Activated CD4-positive, alpha-beta T cell treated with anti-CD3 and anti-CD28 coated beads for 4 hours (primary cell): Measurements from ENCODE around the gene CRELD2.

Experiments
- DNase-seq, 2 donors: peaks; one replicate each; pipeline ENCODE4 v3.0.0-alpha.2; 2020

CRELD2 gene

DNA sequence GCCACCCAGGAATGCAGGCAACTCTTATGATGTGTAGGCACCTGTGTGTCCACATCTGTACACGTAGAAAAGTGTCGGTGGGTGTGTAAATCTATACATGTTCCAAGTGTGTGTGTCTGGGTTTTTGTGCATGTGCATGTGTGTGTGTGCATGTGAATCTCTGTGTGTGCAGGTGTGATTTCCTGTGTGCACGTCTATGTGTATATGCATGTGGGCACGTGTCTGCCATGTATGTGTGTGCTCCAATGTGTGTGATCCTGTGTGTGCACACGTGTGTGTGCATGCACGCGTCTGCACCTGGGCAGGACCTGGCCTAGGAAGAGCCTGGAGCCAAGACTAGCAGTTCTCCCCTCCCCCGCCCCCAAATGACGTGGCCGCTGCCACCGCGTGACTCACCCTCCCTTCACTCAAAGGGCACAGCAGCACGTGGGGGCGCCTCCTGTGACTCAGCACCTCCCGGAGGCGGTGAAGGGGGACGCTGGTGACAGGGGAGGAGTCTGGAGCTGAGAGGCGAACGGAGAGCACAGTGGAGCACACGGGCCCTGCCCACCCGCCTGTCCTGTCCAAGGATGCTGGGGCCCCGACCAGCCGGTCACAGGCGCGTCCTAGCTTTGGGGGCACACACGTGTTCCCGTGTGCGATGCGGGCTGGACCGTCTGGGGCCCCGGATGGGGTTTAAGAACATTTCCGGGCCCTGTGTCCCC lies 52.2 kb downstream of the CRELD2 start:
- DNase-seq: peak; percentile 97 to 99

DNA sequence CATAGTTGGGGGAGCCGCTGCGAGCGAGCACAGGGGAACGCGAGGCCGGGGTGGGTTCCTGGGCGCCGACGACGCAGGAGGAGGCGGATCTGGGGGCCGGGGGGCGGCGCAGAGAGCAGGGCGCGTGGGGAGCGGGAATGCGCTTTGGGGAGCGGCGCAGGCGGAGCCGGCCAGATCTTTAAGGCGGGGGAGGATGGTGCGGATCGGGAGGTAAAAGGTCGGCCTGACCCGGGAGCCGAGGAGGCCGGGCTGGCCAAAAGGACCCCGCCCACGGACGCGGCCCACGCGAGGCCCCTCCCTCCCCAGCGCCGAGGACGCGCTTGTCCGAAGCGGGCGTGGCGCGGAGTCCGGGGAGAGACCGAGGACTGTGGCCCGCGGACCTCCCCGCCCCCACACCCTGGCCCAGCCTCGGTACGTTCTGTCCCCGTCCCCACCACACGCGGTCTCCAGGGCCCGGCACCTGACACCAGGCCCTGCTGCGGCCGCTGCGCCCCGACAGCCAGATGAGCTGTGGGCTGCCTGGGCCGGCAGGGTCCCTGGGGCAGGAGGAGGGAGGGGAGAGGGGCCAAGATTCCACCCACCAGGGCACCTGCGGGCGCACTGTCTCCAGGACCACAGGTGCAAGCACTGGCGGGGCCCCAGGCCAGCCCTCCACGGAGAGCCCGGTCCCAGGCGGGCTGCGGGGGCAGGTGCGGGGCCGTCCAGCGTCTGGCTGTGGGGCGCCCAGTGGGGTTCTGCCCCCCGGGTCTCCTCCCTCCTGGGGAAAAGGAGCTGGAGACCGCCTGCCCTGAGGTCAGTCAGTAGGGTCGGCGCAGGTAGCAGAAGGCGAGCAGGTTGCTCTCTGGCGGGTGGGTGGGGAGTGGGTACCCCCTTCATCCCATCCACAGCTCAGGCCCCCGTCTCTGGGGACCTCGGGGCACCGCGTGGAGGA lies 53.1 kb downstream of the CRELD2 start:
- DNase-seq: peak; percentile 75 to 83

GRCh38 chr22:49972163-49973017 lies 54.0 kb downstream of the CRELD2 start:
- DNase-seq: peak; percentile 41 to 44

DNA sequence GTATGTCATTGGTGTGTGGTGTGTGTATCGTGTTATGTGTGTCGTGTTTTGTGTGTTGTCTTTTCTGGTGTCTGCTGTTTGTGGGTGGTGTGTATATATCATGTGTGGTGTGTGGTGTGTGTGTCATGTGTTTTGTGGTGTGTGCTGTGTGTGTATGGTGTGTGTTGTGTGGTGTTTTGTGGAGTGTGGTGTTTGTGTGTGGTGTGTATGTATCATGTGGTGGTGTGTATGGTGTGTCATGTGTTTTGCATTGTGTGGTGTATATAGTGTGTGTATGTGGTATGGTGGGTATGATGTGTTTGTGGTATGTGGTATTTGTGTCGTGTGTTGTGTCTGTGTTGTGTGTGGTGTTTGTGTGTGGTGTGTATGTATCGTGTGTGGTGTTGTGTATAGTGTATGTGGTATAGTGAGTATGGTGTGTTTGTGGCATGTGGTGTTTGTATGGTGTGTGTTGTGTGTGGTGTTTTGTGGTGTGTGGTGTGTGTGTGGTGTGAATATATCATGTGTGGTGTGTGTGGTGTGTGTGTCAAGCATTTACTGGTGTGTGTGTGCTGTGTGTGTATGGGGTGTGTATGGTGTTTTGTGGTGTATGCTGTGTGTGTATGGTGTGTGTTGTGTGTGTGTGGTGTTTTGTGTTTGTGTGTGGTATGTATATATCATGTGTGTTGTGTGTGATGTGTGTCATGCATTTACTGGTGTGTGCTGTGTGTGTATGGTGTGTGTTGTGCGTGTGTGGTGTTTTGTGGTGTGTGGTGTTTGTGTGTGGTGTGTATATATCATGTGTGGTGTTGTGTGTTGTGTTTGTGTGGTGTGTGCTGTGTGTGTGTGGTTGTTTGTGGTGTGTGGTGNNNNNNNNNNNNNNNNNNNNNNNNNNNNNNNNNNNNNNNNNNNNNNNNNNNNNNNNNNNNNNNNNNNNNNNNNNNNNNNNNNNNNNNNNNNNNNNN lies 54.9 kb downstream of the CRELD2 start:
- no peak for DNase-seq

DNA sequence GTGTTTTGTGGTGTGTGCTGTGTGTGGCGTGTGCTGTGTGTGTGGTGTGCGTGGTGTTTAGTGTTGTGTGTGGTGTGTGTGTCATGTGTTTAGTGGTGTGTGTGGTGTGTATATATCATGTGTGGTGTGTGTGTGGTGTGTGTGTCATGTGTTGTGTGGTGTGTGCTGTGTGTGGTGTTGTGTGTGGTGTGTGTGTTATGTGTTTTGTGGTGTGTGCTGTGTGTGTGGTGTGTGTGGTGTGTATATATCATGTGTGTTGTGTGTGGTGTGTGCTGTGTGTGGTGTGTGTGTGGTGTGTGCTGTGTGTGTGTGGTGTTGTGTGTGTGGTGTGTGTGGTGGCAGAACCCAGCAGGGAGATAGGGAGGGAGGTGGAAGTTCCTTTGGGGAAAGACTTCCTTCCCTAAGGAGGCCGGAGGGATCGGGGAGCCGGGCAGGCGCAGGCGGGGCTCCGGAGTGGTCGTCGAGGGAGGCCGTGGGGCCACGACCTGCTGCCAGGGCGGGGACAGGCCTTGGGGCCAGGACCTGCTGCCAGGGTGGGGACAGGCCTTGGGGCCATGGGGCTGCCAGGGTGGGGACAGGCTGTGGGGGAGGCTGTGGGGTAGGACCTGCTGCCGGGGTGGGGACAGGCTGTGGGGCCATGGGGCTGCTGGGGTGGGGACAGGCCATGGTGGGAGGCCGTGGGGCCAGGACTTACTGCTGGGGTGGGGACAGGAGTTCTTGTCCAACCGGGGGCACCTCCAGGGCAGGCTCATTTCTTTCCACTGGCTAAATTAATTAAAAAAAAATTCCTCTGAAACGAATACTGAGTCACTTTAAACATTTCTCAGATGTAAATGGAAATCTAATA lies 57.3 kb downstream of the CRELD2 start:
- DNase-seq: peak in 1 of 2 donors; percentile 71

DNA sequence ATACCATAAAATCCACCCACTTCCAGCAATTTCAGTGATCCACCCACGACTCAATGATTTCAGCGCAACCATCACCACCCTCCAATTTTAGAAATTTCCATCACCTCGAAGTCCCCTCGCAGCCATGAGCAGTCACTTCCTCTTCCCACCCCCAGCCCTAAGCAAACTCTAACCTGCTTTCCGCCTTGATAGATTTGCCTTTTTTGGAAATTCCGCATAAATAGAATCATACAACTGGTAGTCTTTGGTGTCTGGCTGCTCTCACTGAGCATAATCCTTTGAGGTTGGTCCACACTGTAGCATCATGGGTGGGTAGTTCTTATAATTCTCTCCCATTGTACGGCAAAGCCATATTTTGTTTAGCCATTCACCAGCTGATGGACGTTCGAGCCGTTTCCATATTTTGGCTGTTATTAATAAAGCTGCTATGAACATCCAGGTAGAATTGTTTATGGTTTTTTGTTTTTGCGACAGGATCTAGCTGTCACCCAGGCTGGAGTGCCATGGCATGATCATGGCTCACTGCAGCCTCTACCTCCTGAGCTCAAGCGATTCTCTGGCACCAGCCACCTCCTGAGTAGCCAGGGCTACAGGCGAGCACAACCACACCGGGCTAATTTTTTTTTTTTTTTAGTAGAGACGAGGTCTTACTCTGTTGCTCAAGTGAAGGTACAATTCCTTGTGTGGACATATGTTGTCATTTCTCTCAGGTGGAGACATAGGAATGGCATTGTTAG lies 58.2 kb downstream of the CRELD2 start:
- DNase-seq: peak; percentile 71 to 77
